GM20000 (cell line): Measurements from ENCODE around the gene PLEKHG2.

Experiments
- DNase-seq: peaks from one replicate; pipeline ENCODE4 v3.0.0; 2012; ENCODE audit warnings: low spot score
- TF ChIP-seq, protein P1 (sequence below): IDR thresholded peaks from 2 replicates; pipeline ENCODE4 v1.5.1; 2012; ENCODE audit warnings: mild to moderate bottlenecking, control low read depth; ENCODE audit errors: extremely low read depth, missing control alignments

Gene PLEKHG2

DNA sequence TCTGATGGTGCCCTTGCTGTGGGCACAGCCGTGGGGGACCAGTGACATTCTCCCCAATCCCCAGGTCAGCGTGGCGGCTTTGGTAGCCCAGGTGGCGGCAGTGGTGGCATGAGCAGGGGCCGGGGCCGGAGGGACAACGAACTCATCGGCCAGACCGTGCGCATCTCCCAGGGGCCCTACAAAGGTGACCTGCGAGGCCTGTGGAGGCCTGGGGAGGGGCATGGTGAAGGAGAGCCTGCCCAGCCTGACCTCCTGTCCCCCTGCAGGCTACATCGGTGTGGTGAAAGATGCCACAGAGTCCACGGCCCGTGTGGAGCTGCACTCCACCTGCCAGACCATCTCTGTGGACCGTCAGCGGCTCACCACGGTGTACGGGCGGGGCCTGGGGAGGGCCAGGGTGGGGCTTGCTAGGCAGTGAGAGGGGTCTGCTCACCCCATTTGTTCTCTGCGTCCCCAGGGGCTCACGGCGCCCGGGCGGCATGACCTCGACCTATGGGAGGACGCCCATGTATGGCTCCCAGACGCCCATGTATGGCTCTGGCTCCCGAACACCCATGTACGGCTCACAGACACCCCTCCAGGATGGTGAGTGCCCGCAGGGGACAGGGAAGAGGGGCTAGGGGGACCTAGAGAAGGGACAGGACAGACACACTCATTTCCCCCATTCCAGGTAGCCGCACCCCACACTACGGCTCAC lies 60.4 kb downstream of the PLEKHG2 start:
- DNase-seq, result no peak

DNA sequence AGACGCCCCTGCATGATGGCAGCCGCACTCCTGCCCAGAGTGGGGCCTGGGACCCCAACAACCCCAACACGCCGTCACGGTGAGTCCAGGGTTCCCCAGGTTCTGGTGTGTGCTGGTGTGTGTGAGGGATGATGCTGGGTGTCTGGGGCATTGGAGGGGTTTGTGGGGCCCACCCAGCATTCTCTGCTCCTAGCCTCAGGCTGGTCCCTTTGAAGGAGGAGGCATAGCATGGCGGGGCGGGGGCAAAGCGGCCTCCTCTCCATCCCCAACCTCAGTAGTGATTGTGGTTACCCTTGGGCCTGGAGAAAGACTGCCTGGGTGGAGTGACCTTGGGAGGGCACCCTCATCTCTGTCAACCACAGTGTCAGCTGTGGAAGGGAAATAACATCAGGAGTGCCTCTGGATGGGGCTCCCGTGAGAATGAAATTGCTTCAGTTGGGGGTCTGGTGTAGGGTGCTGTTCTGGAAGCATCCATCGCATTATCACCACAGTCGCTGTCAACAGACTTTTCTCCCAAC lies 61.0 kb downstream of the PLEKHG2 start:
- DNase-seq, result no peak
- TF ChIP-seq, protein P1, sequence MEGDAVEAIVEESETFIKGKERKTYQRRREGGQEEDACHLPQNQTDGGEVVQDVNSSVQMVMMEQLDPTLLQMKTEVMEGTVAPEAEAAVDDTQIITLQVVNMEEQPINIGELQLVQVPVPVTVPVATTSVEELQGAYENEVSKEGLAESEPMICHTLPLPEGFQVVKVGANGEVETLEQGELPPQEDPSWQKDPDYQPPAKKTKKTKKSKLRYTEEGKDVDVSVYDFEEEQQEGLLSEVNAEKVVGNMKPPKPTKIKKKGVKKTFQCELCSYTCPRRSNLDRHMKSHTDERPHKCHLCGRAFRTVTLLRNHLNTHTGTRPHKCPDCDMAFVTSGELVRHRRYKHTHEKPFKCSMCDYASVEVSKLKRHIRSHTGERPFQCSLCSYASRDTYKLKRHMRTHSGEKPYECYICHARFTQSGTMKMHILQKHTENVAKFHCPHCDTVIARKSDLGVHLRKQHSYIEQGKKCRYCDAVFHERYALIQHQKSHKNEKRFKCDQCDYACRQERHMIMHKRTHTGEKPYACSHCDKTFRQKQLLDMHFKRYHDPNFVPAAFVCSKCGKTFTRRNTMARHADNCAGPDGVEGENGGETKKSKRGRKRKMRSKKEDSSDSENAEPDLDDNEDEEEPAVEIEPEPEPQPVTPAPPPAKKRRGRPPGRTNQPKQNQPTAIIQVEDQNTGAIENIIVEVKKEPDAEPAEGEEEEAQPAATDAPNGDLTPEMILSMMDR, result no peak

More for the DNA sequence above, 60.4 kb downstream of the PLEKHG2 start:
- TF ChIP-seq, protein P1, result no peak

DNA sequence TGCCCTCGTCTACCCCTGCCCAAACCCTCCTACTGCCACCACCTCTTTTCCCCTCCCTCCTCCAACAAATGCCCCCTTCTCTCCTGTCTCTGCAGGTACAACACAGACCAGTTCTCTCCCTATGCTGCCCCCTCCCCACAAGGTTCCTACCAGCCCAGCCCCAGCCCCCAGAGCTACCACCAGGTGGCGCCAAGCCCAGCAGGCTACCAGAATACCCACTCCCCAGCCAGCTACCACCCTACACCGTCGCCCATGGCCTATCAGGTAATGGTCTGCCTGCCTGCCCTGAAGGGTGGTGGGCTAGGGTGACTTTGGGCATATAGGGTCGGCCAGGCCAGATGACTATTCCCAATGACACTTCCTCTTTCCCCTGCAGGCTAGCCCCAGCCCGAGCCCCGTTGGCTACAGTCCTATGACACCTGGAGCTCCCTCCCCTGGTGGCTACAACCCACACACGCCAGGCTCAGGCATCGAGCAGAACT lies 61.7 kb downstream of the PLEKHG2 start:
- TF ChIP-seq, protein P1, result peak; percentile 78
- DNase-seq, result peak; percentile 70

DNA sequence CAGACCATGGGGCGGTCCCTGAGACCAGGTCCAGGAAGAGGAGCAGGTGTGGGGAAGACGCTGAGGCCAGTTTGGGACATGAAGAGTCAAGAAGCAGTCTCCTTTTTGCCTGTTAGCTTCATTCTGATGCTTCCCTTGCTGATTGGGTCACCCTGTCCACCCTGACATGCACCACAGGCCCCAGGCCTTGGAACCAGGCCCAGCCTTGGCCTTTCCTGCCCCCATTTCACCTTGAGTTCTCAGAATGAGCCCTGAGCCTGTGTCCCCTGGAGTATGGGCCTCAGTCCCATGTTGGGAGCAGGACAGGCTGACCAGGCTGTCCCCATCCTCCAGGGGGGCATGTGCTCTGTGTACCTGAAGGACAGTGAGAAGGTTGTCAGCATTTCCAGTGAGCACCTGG lies 63.3 kb downstream of the PLEKHG2 start:
- TF ChIP-seq, protein P1, result no peak
- no peak for DNase-seq
